Gastroesophageal sphincter (tissue), 4 donors: Measurements from ENCODE around the gene ASB6. TPM values are rescaled to one million over a fixed set of nuclear protein-coding genes. Genes with fewer than 3 reads are reported as not detected.

Experiments
- ATAC-seq: fragments of 150-250 bp; one replicate; pipeline ENCODE4 v1.9.1; 2016; ENCODE audit warnings: mild to moderate bottlenecking, moderate library complexity
- H3K27ac ChIP-seq, 4 donors: fragments of 200-600 bp; sonication (generic) in 3 of 4; 1 replicate in 3 of 4; 2 replicates in 1 of 4; pipeline ENCODE4 v1.5.1; 2016 to 2019
- H3K27me3 ChIP-seq: fragments of 200-600 bp; sonication (generic); one replicate; pipeline ENCODE4 v1.5.1; 2019
- H3K36me3 ChIP-seq, 2 donors: fragments of 200-600 bp; sonication (generic); one replicate each; pipeline ENCODE4 v1.5.1; 2019; ENCODE audit warnings: control low read depth in 1 of 2
- H3K4me1 ChIP-seq, 3 donors: fragments of 200-600 bp; sonication (generic); 1 replicate in 2 of 3; 2 replicates in 1 of 3; pipeline ENCODE4 v1.5.1; 2016 to 2019; ENCODE audit warnings: control low read depth in 2 of 3
- H3K4me3 ChIP-seq, 2 donors: fragments of 200-600 bp; sonication (generic); one replicate each; pipeline ENCODE4 v1.5.1; 2019; ENCODE audit warnings: mild to moderate bottlenecking in 1 of 2, moderate library complexity in 1 of 2
- H3K9me3 ChIP-seq, 3 donors: fragments of 200-600 bp; sonication (generic); one replicate each; pipeline ENCODE4 v1.5.1; 2017 to 2019; ENCODE audit warnings: control low read depth in 2 of 3
- EP300 ChIP-seq: sonication (generic); formaldehyde crosslinking; IDR thresholded peaks from one replicate; pipeline ENCODE4 v1.6.1; 2017; ENCODE audit warnings: antibody characterized with exemption, mild to moderate bottlenecking
- POLR2A ChIP-seq, 2 donors: fragments of 450-650 bp; IDR thresholded peaks; one replicate each; pipeline ENCODE4 v1.6.1; 2017; ENCODE audit warnings: antibody characterized with exemption in 2 of 2, mild to moderate bottlenecking in 2 of 2, moderate library complexity in 1 of 2
- POLR2AphosphoS5 ChIP-seq: sonication (generic); formaldehyde crosslinking; IDR thresholded peaks from one replicate; pipeline ENCODE4 v1.6.1; 2017; ENCODE audit warnings: antibody characterized with exemption
- WGBS, 2 donors: methylation state at CpG; one replicate each; pipeline ENCODE4 v1.1.5; 2018; ENCODE audit warnings: low coverage in 1 of 2; 5-methylcytosine and 5-hydroxymethylcytosine counted together
- total RNA-seq, 4 donors: library from RNA; depleted of rRNA; stranded (reverse); fragments of >200 nt; gene quantifications; one replicate each; pipeline ENCODE4 v1.1.0, GENCODE V29; 2016
- TF ChIP-seq, protein P1 (sequence below), 4 experiments: fragments of 200-600 bp in 2 of 4; fragments of 450-650 bp in 2 of 4; sonication (generic) in 1 of 4; IDR thresholded peaks; one replicate each; pipeline ENCODE4 v1.5.1; 2017 to 2019; ENCODE audit warnings: antibody characterized with exemption in 4 of 4, mild to moderate bottlenecking in 2 of 4, moderate library complexity in 2 of 4

ASB6 gene
- total RNA-seq, 4 donors from 2014 or later, result 21.3 to 37.2 (median 28.2) TPM

DNA sequence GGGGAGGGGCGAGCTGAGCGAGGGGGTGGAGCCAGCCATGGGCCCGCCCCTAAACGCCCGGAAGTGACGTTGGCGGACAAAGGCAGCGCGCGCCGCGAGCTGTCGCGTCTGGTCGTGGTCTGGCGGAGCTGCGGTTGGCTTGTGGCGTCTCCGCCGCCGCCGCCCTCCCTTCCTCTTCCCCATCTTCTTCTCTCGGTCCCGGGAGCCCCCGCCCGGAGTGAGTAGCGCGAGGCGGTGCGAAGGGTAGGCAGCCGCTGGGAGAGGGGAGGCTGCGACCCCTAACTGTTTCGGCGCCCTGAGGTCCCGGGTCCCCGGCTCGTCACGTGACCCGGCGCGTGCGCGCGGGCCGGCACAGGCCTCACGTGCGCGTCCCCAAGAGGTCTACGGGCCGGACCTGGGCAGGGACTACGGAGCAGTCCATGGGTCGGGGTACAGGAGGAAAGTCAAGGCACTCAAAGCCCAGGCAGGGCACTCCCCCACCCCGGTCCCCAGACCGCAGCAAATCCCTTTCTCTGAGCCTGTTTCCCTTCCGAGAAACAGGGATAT, 15.8 kb downstream of the ASB6 start, which contains the start of gene NTMT1:
TSS of gene NTMT1 (plus strand) at position 85 of the 546 bp plus-strand sequence. CDS start 6,541 bp downstream, outside the sequence.
- TF ChIP-seq, protein P1, sequence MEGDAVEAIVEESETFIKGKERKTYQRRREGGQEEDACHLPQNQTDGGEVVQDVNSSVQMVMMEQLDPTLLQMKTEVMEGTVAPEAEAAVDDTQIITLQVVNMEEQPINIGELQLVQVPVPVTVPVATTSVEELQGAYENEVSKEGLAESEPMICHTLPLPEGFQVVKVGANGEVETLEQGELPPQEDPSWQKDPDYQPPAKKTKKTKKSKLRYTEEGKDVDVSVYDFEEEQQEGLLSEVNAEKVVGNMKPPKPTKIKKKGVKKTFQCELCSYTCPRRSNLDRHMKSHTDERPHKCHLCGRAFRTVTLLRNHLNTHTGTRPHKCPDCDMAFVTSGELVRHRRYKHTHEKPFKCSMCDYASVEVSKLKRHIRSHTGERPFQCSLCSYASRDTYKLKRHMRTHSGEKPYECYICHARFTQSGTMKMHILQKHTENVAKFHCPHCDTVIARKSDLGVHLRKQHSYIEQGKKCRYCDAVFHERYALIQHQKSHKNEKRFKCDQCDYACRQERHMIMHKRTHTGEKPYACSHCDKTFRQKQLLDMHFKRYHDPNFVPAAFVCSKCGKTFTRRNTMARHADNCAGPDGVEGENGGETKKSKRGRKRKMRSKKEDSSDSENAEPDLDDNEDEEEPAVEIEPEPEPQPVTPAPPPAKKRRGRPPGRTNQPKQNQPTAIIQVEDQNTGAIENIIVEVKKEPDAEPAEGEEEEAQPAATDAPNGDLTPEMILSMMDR (IDR thresholded peaks at IDR 0.05), result peak in 1 of 4 experiments; percentile 10
- TF ChIP-seq EP300 (no peak), POLR2AphosphoS5 (peak; percentile 100), POLR2A (IDR thresholded peaks at IDR 0.05) (peak; percentile 96)
- H3K27me3 ChIP-seq, result no peaks in the 10 kb centered on the region
- no peaks in the 10 kb centered on the region for H3K9me3 ChIP-seq
- WGBS, 2 donors, result no CpG with 5 or more reads among the region's 55 CpGs
- H3K4me1 ChIP-seq, result peaks cover 0 to 69% (median 30%) of the 10 kb centered on the region in 3 donors
- peak; percentile 94 for ATAC-seq
- H3K27ac ChIP-seq, result peak within 1 kb of the TSS; percentile 61 to 97 (median 90)
- no peaks in the 10 kb centered on the region for H3K36me3 ChIP-seq
- H3K4me3 ChIP-seq, result peak within 1 kb of the TSS; percentile 45 to 69

- H3K27ac ChIP-seq, result peak overlapping the region in 2 of 4 donors; percentile 88 to 93
- 40 to 43% methylated on average over 6 to 8 of the region's 9 CpGs for WGBS, 2 donors
Measured at GRCh38 chr9:129624947-129625346, 17.0 kb downstream of the ASB6 start.

DNA sequence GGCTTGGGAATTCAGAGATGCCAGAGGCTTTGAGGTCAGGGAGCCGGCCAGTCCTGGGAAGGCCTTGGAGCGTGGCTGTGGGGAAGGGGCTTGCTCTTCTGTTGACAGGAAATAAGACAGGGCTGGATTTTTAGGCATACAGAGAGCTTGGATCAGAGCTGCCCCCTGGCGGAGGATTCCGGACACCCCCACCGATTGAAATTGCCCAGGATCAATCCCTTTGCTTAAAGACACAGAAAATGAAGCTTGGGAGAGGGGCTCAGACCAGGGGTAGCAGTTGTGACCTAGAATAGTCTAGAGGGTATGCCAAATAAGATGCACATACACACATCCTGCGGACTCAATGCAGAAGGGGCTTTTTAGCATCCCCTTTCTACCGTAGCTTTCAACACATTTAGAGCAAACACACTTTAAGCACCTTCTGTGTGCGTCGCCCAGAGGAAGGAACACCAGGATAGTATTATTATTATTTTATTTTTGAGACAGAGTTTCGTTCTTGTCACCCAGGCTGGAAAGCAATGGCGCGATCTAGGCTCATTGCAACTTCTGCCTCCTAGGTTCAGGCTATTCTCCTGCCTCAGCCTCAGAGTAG, 17.7 kb downstream of the ASB6 start:
- 0 to 32% methylated on average over 1 to 11 of the region's 12 CpGs for WGBS, 2 donors
- H3K36me3 ChIP-seq, result no peaks in the 10 kb centered on the region
- peaks cover 0 to 69% (median 31%) of the 10 kb centered on the region in 3 donors for H3K4me1 ChIP-seq
- no peaks in the 10 kb centered on the region for H3K9me3 ChIP-seq
- H3K27me3 ChIP-seq, result peaks cover 10% of the 10 kb centered on the region
- peak overlapping the region in 1 of 4 donors; percentile 93 for H3K27ac ChIP-seq
- no peak for TF ChIP-seq POLR2AphosphoS5
- no peak for TF ChIP-seq POLR2A (IDR thresholded peaks at IDR 0.05)
- no peak for TF ChIP-seq EP300
- TF ChIP-seq, protein P1 (IDR thresholded peaks at IDR 0.05), result peak in 3 of 4 experiments; percentile 57 to 85 (median 66)
- H3K4me3 ChIP-seq, result no peak overlapping the region
- no peak for ATAC-seq

More at GRCh38 chr9:129624947-129625346, 17.0 kb downstream of the ASB6 start:
- H3K36me3 ChIP-seq, result no peaks in the 10 kb centered on the region
- H3K27me3 ChIP-seq, result peaks cover 5% of the 10 kb centered on the region
- H3K4me1 ChIP-seq, result peaks cover 0 to 69% (median 27%) of the 10 kb centered on the region in 3 donors
- TF ChIP-seq POLR2AphosphoS5, result no peak
- no peak for TF ChIP-seq POLR2A (IDR thresholded peaks at IDR 0.05)
- TF ChIP-seq, protein P1 (IDR thresholded peaks at IDR 0.05), result no peak
- no peak for TF ChIP-seq EP300
- H3K9me3 ChIP-seq, result no peaks in the 10 kb centered on the region
- H3K4me3 ChIP-seq, result no peak overlapping the region
- ATAC-seq, result no peak

DNA sequence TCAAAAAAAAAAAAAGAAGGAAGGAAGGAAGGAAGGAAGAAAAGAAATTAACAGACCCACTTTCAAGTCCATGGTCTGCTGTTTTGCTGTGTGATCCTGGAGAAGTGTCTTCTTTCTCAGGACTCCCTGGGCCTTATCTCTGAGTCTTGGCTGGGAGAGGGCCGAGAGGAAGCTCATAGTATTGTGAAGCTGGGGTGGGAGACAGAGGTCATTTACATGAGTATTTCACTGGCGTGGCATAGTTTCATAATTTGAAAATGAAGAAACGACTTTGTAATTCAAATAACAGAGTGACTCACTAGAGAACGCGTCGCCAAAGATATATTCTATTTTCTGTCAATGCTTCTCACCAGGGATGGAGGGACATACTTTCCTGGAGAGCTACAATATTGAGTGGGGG, 18.6 kb downstream of the ASB6 start:
- WGBS, 2 donors, result 64 to 89% methylated on average over 5 to 6 of the region's 6 CpGs
- no peaks in the 10 kb centered on the region for H3K36me3 ChIP-seq
- TF ChIP-seq, protein P1 (IDR thresholded peaks at IDR 0.05), result no peak
- TF ChIP-seq POLR2AphosphoS5 (no peak), POLR2A (IDR thresholded peaks at IDR 0.05) (no peak), EP300 (no peak)
- H3K9me3 ChIP-seq, result no peaks in the 10 kb centered on the region
- no peak overlapping the region for H3K27ac ChIP-seq
- ATAC-seq, result no peak
- H3K4me3 ChIP-seq, result no peak overlapping the region
- peaks cover 0 to 60% (median 26%) of the 10 kb centered on the region in 3 donors for H3K4me1 ChIP-seq
- peaks cover 10% of the 10 kb centered on the region for H3K27me3 ChIP-seq
